ENCODE measurements around the gene VAPA.

The VAPA gene

GRCh38 chr18:9984080-9984479, 70.3 kb downstream of the VAPA start:
- FAIRE-seq = no peak

- no peak for FAIRE-seq
These were observed 71.8 kb downstream of the VAPA start for GRCh38 chr18:9985641-9986040.

GRCh38 chr18:9986156-9986930, 72.5 kb downstream of the VAPA start:
- no peak for FAIRE-seq

- FAIRE-seq = no peak
These were observed 73.5 kb downstream of the VAPA start for GRCh38 chr18:9987345-9987744.

GRCh38 chr18:9987931-9988330, 74.1 kb downstream of the VAPA start:
- FAIRE-seq = no peak

GRCh38 chr18:9988665-9989064, 74.8 kb downstream of the VAPA start:
- FAIRE-seq = no peak

- no peak for FAIRE-seq
These were observed 75.7 kb downstream of the VAPA start for GRCh38 chr18:9989481-9989880.

- FAIRE-seq = no peak
These were observed 77.5 kb downstream of the VAPA start for GRCh38 chr18:9991011-9992000.

- no peak for FAIRE-seq
These were observed 78.6 kb downstream of the VAPA start for GRCh38 chr18:9992300-9992972.

GRCh38 chr18:9992973-9993520, 79.2 kb downstream of the VAPA start:
- no peak for FAIRE-seq

GRCh38 chr18:9993521-9994025, 79.8 kb downstream of the VAPA start:
- FAIRE-seq = no peak

- no peak for FAIRE-seq
These were observed 80.3 kb downstream of the VAPA start for GRCh38 chr18:9994026-9994570.

GRCh38 chr18:9994701-9995235, 81.0 kb downstream of the VAPA start:
- no peak for FAIRE-seq

GRCh38 chr18:9995631-9996030, 81.8 kb downstream of the VAPA start:
- FAIRE-seq = no peak

- no peak for FAIRE-seq
These were observed 82.3 kb downstream of the VAPA start for GRCh38 chr18:9996094-9996493.

GRCh38 chr18:9997711-9998110, 83.9 kb downstream of the VAPA start:
- FAIRE-seq = no peak

- FAIRE-seq = no peak
These were observed 84.5 kb downstream of the VAPA start for GRCh38 chr18:9998330-9998729.

- FAIRE-seq = no peak
These were observed 88.5 kb downstream of the VAPA start for GRCh38 chr18:10002280-10002679.

- FAIRE-seq = no peak
These were observed 89.5 kb downstream of the VAPA start for GRCh38 chr18:10003281-10003680.

- no peak for FAIRE-seq
These were observed 90.0 kb downstream of the VAPA start for GRCh38 chr18:10003866-10004265.

- no peak for FAIRE-seq
These were observed 92.6 kb downstream of the VAPA start for GRCh38 chr18:10006311-10006893.

All from G401.6 (cell line).